Vagina (tissue), 2 donors: ENCODE results near the gene PCED1A. TPM values are rescaled to one million over a fixed set of nuclear protein-coding genes. Genes with fewer than 3 reads are reported as not detected.

Experiments
- DNase-seq, 2 donors: peaks; one replicate each; pipeline ENCODE4 v3.0.0-alpha.2; 2017; ENCODE audit errors: extremely low spot score in 2 of 2
- H3K27ac ChIP-seq: fragments of 200-600 bp; sonication (generic); one replicate; pipeline ENCODE4 v1.5.1; 2019
- H3K27me3 ChIP-seq: fragments of 200-600 bp; sonication (generic); one replicate; pipeline ENCODE4 v1.5.1; 2019
- H3K36me3 ChIP-seq, 2 donors: fragments of 200-600 bp; sonication (generic); one replicate each; pipeline ENCODE4 v1.5.1; 2017 to 2019
- H3K4me1 ChIP-seq: fragments of 200-600 bp; sonication (generic); one replicate; pipeline ENCODE4 v1.5.1; 2019
- H3K4me3 ChIP-seq, 2 donors: fragments of 200-600 bp; sonication (generic); 1 replicate in 1 of 2; 2 replicates in 1 of 2; pipeline ENCODE4 v1.5.1; 2016 to 2019
- H3K9me3 ChIP-seq: fragments of 200-600 bp; sonication (generic); one replicate; pipeline ENCODE4 v1.5.1; 2019
- CTCF ChIP-seq, 3 experiments: fragments of 450-650 bp in 2 of 3; fragments of 200-600 bp in 1 of 3; sonication (generic) in 1 of 3; IDR thresholded peaks; one replicate each; pipeline ENCODE4 v1.5.1; 2017 to 2019; ENCODE audit warnings: antibody characterized with exemption in 3 of 3, mild to moderate bottlenecking in 2 of 3, moderate library complexity in 2 of 3
- POLR2A ChIP-seq, 2 donors: fragments of 450-650 bp; IDR thresholded peaks; one replicate each; pipeline ENCODE4 v1.6.1; 2017; ENCODE audit warnings: antibody characterized with exemption in 2 of 2, mild to moderate bottlenecking in 2 of 2, moderate library complexity in 2 of 2
- POLR2AphosphoS5 ChIP-seq, 2 donors: sonication (generic); formaldehyde crosslinking; IDR thresholded peaks; one replicate each; pipeline ENCODE4 v1.9.0; 2017; ENCODE audit warnings: antibody characterized with exemption in 2 of 2, mild to moderate bottlenecking in 2 of 2, low read depth in 1 of 2; ENCODE audit not compliant: insufficient read depth in 1 of 2
- intact Hi-C: fragments of 100-400 bp; cut with DNase I; formaldehyde crosslinking; loops from one replicate; pipeline ENCODE4 v1.15.1; 2023
- total RNA-seq: library from RNA; depleted of rRNA; stranded (reverse); fragments of >200 nt; gene quantifications from one replicate; pipeline ENCODE4 v1.2.3, GENCODE V29; 2016

The PCED1A gene
- total RNA-seq, 1 donor from 2014 or later = 22.1 TPM

DNA sequence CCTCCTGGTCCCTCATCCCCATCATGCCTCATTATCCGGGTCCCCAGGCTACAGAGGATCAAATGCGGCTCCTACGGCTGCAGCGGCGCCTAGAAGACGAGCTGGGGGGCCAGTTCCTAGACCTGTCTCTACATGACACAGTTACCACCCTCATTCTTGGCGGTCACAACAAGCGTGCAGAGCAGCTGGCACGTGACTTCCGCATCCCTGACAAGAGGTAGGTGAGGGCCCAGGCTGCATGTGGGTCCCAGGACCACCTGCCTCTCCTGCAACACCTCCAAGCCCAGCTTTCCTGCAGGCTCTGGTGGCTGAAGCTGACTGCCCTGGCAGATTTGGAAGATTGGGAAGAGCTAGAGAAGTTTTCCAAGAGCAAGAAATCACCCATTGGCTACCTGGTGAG is 24.6 kb upstream of the PCED1A start:
- Histone ChIP-seq H3K27ac (no peak overlapping the region), H3K36me3 (peaks cover 0 to 51% of the 10 kb centered on the region in 2 donors), H3K4me3 (no peak overlapping the region), H3K9me3 (no peaks in the 10 kb centered on the region), H3K4me1 (peaks cover 7% of the 10 kb centered on the region), H3K27me3 (no peaks in the 10 kb centered on the region)
- DNase-seq = no peak
- intact Hi-C loops = no loop called here
- TF ChIP-seq POLR2A (IDR thresholded peaks at IDR 0.05) = no peak
- no peak for TF ChIP-seq CTCF (IDR thresholded peaks at IDR 0.05)
- no peak for TF ChIP-seq POLR2AphosphoS5 (IDR thresholded peaks at IDR 0.05; ENCODE audit: insufficient read depth in 1 of 2, low read depth in 1 of 2)

- Histone ChIP-seq H3K27me3 (no peaks in the 10 kb centered on the region), H3K27ac (no peak overlapping the region), H3K36me3 (peaks cover 0 to 51% of the 10 kb centered on the region in 2 donors), H3K4me3 (no peak overlapping the region), H3K4me1 (peaks cover 3% of the 10 kb centered on the region), H3K9me3 (no peaks in the 10 kb centered on the region)
- intact Hi-C loops = no loop called here
- DNase-seq = no peak
- no peak for TF ChIP-seq POLR2AphosphoS5 (IDR thresholded peaks at IDR 0.05; ENCODE audit: insufficient read depth in 1 of 2, low read depth in 1 of 2)
Measured at GRCh38 chr20:2864626-2865025, 24.2 kb upstream of the PCED1A start.

- TF ChIP-seq POLR2A (IDR thresholded peaks at IDR 0.05) = no peak
- Histone ChIP-seq H3K27ac (no peak overlapping the region), H3K36me3 (peaks cover 0 to 33% of the 10 kb centered on the region in 2 donors), H3K27me3 (no peaks in the 10 kb centered on the region), H3K9me3 (no peaks in the 10 kb centered on the region), H3K4me3 (no peak overlapping the region), H3K4me1 (no peaks in the 10 kb centered on the region)
- intact Hi-C loops = no loop called here
- DNase-seq = no peak
Measured at GRCh38 chr20:2859330-2860121, 19.1 kb upstream of the PCED1A start.

- Histone ChIP-seq H3K9me3 (no peaks in the 10 kb centered on the region), H3K27me3 (no peaks in the 10 kb centered on the region), H3K27ac (no peak overlapping the region), H3K4me3 (no peak overlapping the region), H3K36me3 (peaks cover 0 to 27% of the 10 kb centered on the region in 2 donors), H3K4me1 (no peaks in the 10 kb centered on the region)
- no peak for DNase-seq
- TF ChIP-seq POLR2A (IDR thresholded peaks at IDR 0.05) = no peak
- TF ChIP-seq POLR2AphosphoS5 (IDR thresholded peaks at IDR 0.05; ENCODE audit: insufficient read depth in 1 of 2, low read depth in 1 of 2) = no peak
- TF ChIP-seq CTCF (IDR thresholded peaks at IDR 0.05) = no peak
- intact Hi-C loops = no loop called here
Measured at GRCh38 chr20:2858591-2858990, 18.1 kb upstream of the PCED1A start.

GRCh38 chr20:2851086-2851485 is 10.6 kb upstream of the PCED1A start:
- TF ChIP-seq POLR2AphosphoS5 (IDR thresholded peaks at IDR 0.05; ENCODE audit: insufficient read depth in 1 of 2, low read depth in 1 of 2) (no peak), CTCF (IDR thresholded peaks at IDR 0.05) (no peak), POLR2A (IDR thresholded peaks at IDR 0.05) (no peak)
- Histone ChIP-seq H3K36me3 (peaks cover 0 to 4% of the 10 kb centered on the region in 2 donors), H3K9me3 (no peaks in the 10 kb centered on the region), H3K27me3 (no peaks in the 10 kb centered on the region), H3K4me1 (no peaks in the 10 kb centered on the region), H3K4me3 (no peak overlapping the region), H3K27ac (no peak overlapping the region)
- intact Hi-C loops = no loop called here
- DNase-seq = peak; percentile 13 to 79

GRCh38 chr20:2849529-2849928 is 9.1 kb upstream of the PCED1A start:
- H3K4me3 ChIP-seq = no peak overlapping the region
- no peaks in the 10 kb centered on the region for H3K9me3 ChIP-seq
- no peaks in the 10 kb centered on the region for H3K4me1 ChIP-seq
- peak in 1 of 2 donors; percentile 22 for DNase-seq
- H3K27ac ChIP-seq = no peak overlapping the region
- H3K36me3 ChIP-seq = peaks cover 0 to 4% of the 10 kb centered on the region in 2 donors
- H3K27me3 ChIP-seq = no peaks in the 10 kb centered on the region
- no peak for TF ChIP-seq POLR2AphosphoS5 (IDR thresholded peaks at IDR 0.05; ENCODE audit: insufficient read depth in 1 of 2, low read depth in 1 of 2)
- no peak for TF ChIP-seq POLR2A (IDR thresholded peaks at IDR 0.05)
- no peak for TF ChIP-seq CTCF (IDR thresholded peaks at IDR 0.05)
- intact Hi-C loops = no loop called here
